Smooth muscle cell (in vitro differentiated cells): Measurements from ENCODE around the gene MAGI2. TPM values are rescaled to one million over a fixed set of nuclear protein-coding genes. Genes with fewer than 3 reads are reported as not detected.

Experiments
- DNase-seq: peaks from one replicate; lab custom pipeline; 2025; ENCODE audit not compliant: unreplicated experiment; lab: John Stamatoyannopoulos, UW
- H2AFZ ChIP-seq: fragments of 200-600 bp; sonication (generic); 2 replicates; pipeline ENCODE4 v1.6.0; 2016; ENCODE audit warnings: antibody characterized with exemption, low read depth, mild to moderate bottlenecking
- H3F3A ChIP-seq: fragments of 200-600 bp; sonication (generic); 2 replicates; pipeline ENCODE4 v1.6.0; 2017; ENCODE audit warnings: antibody characterized with exemption, low read depth
- H3K27ac ChIP-seq: fragments of 200-600 bp; sonication (generic); 2 replicates; pipeline ENCODE4 v1.5.1; 2016; ENCODE audit warnings: low read depth, mild to moderate bottlenecking
- H3K27me3 ChIP-seq: fragments of 200-600 bp; sonication (generic); 2 replicates; pipeline ENCODE4 v1.6.1; 2016; ENCODE audit warnings: low read depth, mild to moderate bottlenecking
- H3K36me3 ChIP-seq: fragments of 200-600 bp; sonication (generic); 2 replicates; pipeline ENCODE4 v1.5.1; 2016; ENCODE audit warnings: low read depth
- H3K4me1 ChIP-seq: fragments of 200-600 bp; sonication (generic); 2 replicates; pipeline ENCODE4 v1.5.1; 2016; ENCODE audit warnings: low read depth
- H3K4me2 ChIP-seq: fragments of 200-600 bp; sonication (generic); 2 replicates; pipeline ENCODE4 v1.6.0; 2016; ENCODE audit warnings: mild to moderate bottlenecking
- H3K4me3 ChIP-seq: fragments of 200-600 bp; sonication (generic); 2 replicates; pipeline ENCODE4 v1.5.1; 2016; ENCODE audit warnings: mild to moderate bottlenecking
- H3K79me2 ChIP-seq: fragments of 200-600 bp; sonication (generic); 2 replicates; pipeline ENCODE4 v1.6.0; 2016; ENCODE audit warnings: low read depth, mild to moderate bottlenecking
- H3K9ac ChIP-seq: fragments of 200-600 bp; sonication (generic); 2 replicates; pipeline ENCODE4 v1.6.0; 2016; ENCODE audit warnings: low read depth
- H3K9me3 ChIP-seq: fragments of 200-600 bp; sonication (generic); replicated peaks from 2 replicates; pipeline ENCODE4 v1.5.1; 2016; ENCODE audit warnings: low read depth
- H4K20me1 ChIP-seq: fragments of 200-600 bp; sonication (generic); 2 replicates; pipeline ENCODE4 v1.6.0; 2016; ENCODE audit warnings: low read depth
- CTCF ChIP-seq: fragments of 200-600 bp; sonication (generic); IDR thresholded peaks from 2 replicates; pipeline ENCODE4 v1.5.1; 2017; ENCODE audit warnings: borderline replicate concordance, mild to moderate bottlenecking, antibody characterized with exemption; ENCODE audit not compliant: insufficient read depth, poor library complexity, severe bottlenecking
- WGBS: methylation state at CpG from one replicate; pipeline ENCODE4 v1.1.7; 2016; ENCODE audit warnings: low lambda C conversion rate; 5-methylcytosine and 5-hydroxymethylcytosine counted together
- polyA plus RNA-seq: library from polyadenylated mRNA; unstranded; fragments of >200 nt; fragmentation: Nextera tagmentation; extraction: Ambion mirVana; gene quantifications from 2 replicates; pipeline ENCODE4 v1.2.1, GENCODE V29; 2016
- total RNA-seq: library from RNA; depleted of rRNA; stranded (reverse); fragments of >200 nt; gene quantifications from 2 replicates; pipeline ENCODE4 v1.2.3, GENCODE V29; 2014

MAGI2 gene
- total and polyA plus RNA-seq, 2 experiments from 2014 or later, result 3.4 to 10.7 TPM

- WGBS, result 90% methylated on average over 7 of the region's 7 CpGs
- no peaks in the 10 kb centered on the region for H3K4me1 ChIP-seq
- no peak overlapping the region for H2AFZ ChIP-seq
- H3K9ac ChIP-seq, result no peak overlapping the region
- no peak overlapping the region for H3K27ac ChIP-seq
- no peaks in the 10 kb centered on the region for H3K36me3 ChIP-seq
- no peaks in the 10 kb centered on the region for H3K9me3 ChIP-seq
- H3K27me3 ChIP-seq, result no peaks in the 10 kb centered on the region
- H3F3A ChIP-seq, result no peaks in the 10 kb centered on the region
- H3K4me3 ChIP-seq, result no peak overlapping the region
- no peak overlapping the region for H3K4me2 ChIP-seq
- TF ChIP-seq CTCF, result no peak
- H4K20me1 ChIP-seq, result no peaks in the 10 kb centered on the region
- no peaks in the 10 kb centered on the region for H3K79me2 ChIP-seq
- DNase-seq, result no peak
These were observed 1015.0 kb downstream of the MAGI2 start for GRCh38 chr7:78438433-78438832.

- H2AFZ ChIP-seq, result no peak overlapping the region
These were observed 1016.3 kb downstream of the MAGI2 start for GRCh38 chr7:78437118-78437517.

GRCh38 chr7:78435355-78435754, 1018.1 kb downstream of the MAGI2 start:
- Histone ChIP-seq H2AFZ (no peak overlapping the region), H3F3A (no peaks in the 10 kb centered on the region), H3K36me3 (no peaks in the 10 kb centered on the region), H3K79me2 (no peaks in the 10 kb centered on the region), H3K9me3 (no peaks in the 10 kb centered on the region), H3K9ac (no peak overlapping the region), H3K27me3 (no peaks in the 10 kb centered on the region), H3K4me2 (no peak overlapping the region), H3K27ac (no peak overlapping the region), H4K20me1 (no peaks in the 10 kb centered on the region), H3K4me3 (no peak overlapping the region), H3K4me1 (no peaks in the 10 kb centered on the region)
- 64% methylated on average over 4 of the region's 4 CpGs for whole genome bisulfite sequencing
- DNase-seq, result no peak
- no peak for TF ChIP-seq CTCF

More at GRCh38 chr7:78437118-78437517, 1016.3 kb downstream of the MAGI2 start:
- Histone ChIP-seq H3F3A (no peaks in the 10 kb centered on the region), H3K27me3 (no peaks in the 10 kb centered on the region), H3K27ac (no peak overlapping the region), H3K4me1 (no peaks in the 10 kb centered on the region), H3K4me3 (no peak overlapping the region), H3K36me3 (no peaks in the 10 kb centered on the region), H4K20me1 (no peaks in the 10 kb centered on the region), H3K9ac (no peak overlapping the region), H3K4me2 (no peak overlapping the region), H3K9me3 (no peaks in the 10 kb centered on the region), H3K79me2 (no peaks in the 10 kb centered on the region)
- 55% methylated on average over 5 of the region's 5 CpGs for WGBS
- DNase-seq, result no peak
- TF ChIP-seq CTCF, result no peak

- no peak overlapping the region for H3K9ac ChIP-seq
- H3K36me3 ChIP-seq, result no peaks in the 10 kb centered on the region
- H3K4me3 ChIP-seq, result no peak overlapping the region
- 84% methylated on average over 1 of the region's 1 CpG for WGBS
- H3K9me3 ChIP-seq, result no peaks in the 10 kb centered on the region
- H3K27me3 ChIP-seq, result no peaks in the 10 kb centered on the region
- no peak for DNase-seq
- H3K4me1 ChIP-seq, result no peaks in the 10 kb centered on the region
- H3K4me2 ChIP-seq, result no peak overlapping the region
- H3K27ac ChIP-seq, result no peak overlapping the region
- no peaks in the 10 kb centered on the region for H3F3A ChIP-seq
- no peaks in the 10 kb centered on the region for H4K20me1 ChIP-seq
- TF ChIP-seq CTCF, result no peak
- H2AFZ ChIP-seq, result no peak overlapping the region
- H3K79me2 ChIP-seq, result no peaks in the 10 kb centered on the region
These were observed 1019.2 kb downstream of the MAGI2 start for GRCh38 chr7:78434281-78434680.
